SK-N-MC (cell line): ENCODE data around the gene ATXN3L.

Experiments
- DNase-seq: peaks from one replicate; pipeline ENCODE4 v3.0.0-alpha.2; 2011; ENCODE audit warnings: low read depth, low spot score
- H3K27ac ChIP-seq: fragments of 200-600 bp; sonication (generic); 2 replicates; pipeline ENCODE4 v1.5.1; 2016; ENCODE audit warnings: mixed run types
- H3K36me3 ChIP-seq: fragments of 200-600 bp; sonication (generic); 2 replicates; pipeline ENCODE4 v1.6.1; 2017; ENCODE audit warnings: antibody characterized with exemption, low read length, mixed read lengths; ENCODE audit not compliant: insufficient read depth
- H3K4me3 ChIP-seq: fragments of 200-600 bp; sonication (generic); 2 replicates; pipeline ENCODE4 v1.5.1; 2016
- H3K9ac ChIP-seq: fragments of 200-600 bp; sonication (generic); 2 replicates; pipeline ENCODE4 v1.8.0; 2017; ENCODE audit warnings: mixed run types, mixed read lengths; ENCODE audit not compliant: insufficient read length
- H3K9me3 ChIP-seq: fragments of 200-600 bp; sonication (generic); 2 replicates; pipeline ENCODE4 v1.6.1; 2017; ENCODE audit warnings: low read depth, mild to moderate bottlenecking, antibody characterized with exemption, low read length, moderate library complexity, mixed read lengths
- EZH2 ChIP-seq: fragments of 200-600 bp; sonication (generic); IDR thresholded peaks from one replicate; pipeline ENCODE4 v1.6.1; 2017; ENCODE audit warnings: antibody characterized with exemption
- FOXP2 ChIP-seq: optimal IDR thresholded peaks from 2 replicates; pipeline ENCODE3; 2011; ENCODE audit warnings: mild to moderate bottlenecking, moderate library complexity; ENCODE audit not compliant: insufficient read depth; ENCODE audit errors: extremely low read length, control extremely low read depth
- POLR2AphosphoS5 ChIP-seq: IDR thresholded peaks from 2 replicates; pipeline ENCODE4 v1.6.1; 2012; ENCODE audit warnings: mild to moderate bottlenecking, low read depth, low read length, borderline replicate concordance

Gene ATXN3L

GRCh38 chrX:13271511-13271910, 48.3 kb downstream of the ATXN3L start:
- no peak for DNase-seq
- Histone ChIP-seq H3K36me3 (no peaks in the 10 kb centered on the region), H3K27ac (no peak overlapping the region), H3K9me3 (no peaks in the 10 kb centered on the region), H3K9ac (no peak overlapping the region), H3K4me3 (no peak overlapping the region)
- TF ChIP-seq FOXP2, result no peak
- no peak for TF ChIP-seq POLR2AphosphoS5
- no peak for TF ChIP-seq EZH2

GRCh38 chrX:13270360-13270759, 49.5 kb downstream of the ATXN3L start:
- Histone ChIP-seq H3K36me3 (no peaks in the 10 kb centered on the region), H3K9me3 (no peaks in the 10 kb centered on the region), H3K9ac (no peak overlapping the region), H3K4me3 (no peak overlapping the region), H3K27ac (no peak overlapping the region)
- TF ChIP-seq POLR2AphosphoS5 (no peak), FOXP2 (no peak), EZH2 (no peak)
- no peak for DNase-seq

- TF ChIP-seq POLR2AphosphoS5 (no peak), FOXP2 (no peak), EZH2 (no peak)
- Histone ChIP-seq H3K9me3 (no peaks in the 10 kb centered on the region), H3K4me3 (no peak overlapping the region), H3K27ac (no peak overlapping the region), H3K36me3 (no peaks in the 10 kb centered on the region), H3K9ac (no peak overlapping the region)
- DNase-seq, result no peak
Observed at GRCh38 chrX:13268874-13269273, 51.0 kb downstream of the ATXN3L start.
